HG03378 (cell line): ENCODE results near the gene PLIN4.
A peak's percentile ranks its signal among the peaks of the same experiment; 100 is the strongest.

Source experiments
- ATAC-seq: cut with Tn5 transposase; IDR thresholded peaks from one replicate; pipeline ENCODE4 v1.9.1; 2021; ENCODE audit warnings: mild to moderate bottlenecking, moderate library complexity; ENCODE audit not compliant: unreplicated experiment

Gene PLIN4

DNA sequence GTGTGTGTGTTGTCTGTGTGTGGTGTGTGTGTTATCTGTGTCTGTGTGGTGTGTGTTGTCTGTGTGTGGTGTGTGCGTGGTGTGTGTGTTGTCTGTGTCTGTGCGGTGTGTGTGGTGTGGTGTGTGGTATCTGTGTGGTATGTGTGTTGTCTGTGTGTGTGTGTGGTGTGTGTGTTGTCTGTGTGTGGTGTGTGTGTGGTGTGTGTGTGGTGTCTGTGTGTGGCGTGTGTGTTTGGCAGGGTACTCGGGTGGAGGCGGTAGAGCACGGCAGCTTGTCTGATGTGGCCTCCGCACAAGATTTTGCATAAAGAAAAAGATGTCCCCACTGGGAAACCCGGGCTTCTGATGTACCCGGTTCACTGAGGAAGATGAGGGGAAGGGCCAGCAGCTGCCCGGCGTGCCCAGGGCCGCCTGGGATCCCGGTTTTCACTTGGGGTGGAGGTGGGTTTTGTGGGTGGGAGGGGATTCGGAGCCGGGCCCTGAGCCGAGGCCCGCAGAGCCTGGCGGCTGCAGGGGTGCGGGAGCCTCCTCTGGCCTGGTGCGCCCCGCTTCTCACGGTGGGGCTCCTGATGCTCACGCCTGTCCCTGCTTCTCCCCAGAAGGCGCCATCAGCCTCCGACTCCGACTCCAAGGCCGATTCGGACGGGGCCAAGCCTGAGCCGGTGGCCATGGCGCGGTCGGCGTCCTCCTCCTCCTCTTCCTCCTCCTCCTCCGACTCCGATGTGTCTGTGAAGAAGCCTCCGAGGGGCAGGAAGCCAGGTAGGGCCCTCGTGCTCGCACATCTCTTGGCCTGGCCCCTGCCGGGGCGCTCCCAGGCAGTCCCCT is 25.0 kb downstream of the PLIN4 start:
- ATAC-seq, result no peak

DNA sequence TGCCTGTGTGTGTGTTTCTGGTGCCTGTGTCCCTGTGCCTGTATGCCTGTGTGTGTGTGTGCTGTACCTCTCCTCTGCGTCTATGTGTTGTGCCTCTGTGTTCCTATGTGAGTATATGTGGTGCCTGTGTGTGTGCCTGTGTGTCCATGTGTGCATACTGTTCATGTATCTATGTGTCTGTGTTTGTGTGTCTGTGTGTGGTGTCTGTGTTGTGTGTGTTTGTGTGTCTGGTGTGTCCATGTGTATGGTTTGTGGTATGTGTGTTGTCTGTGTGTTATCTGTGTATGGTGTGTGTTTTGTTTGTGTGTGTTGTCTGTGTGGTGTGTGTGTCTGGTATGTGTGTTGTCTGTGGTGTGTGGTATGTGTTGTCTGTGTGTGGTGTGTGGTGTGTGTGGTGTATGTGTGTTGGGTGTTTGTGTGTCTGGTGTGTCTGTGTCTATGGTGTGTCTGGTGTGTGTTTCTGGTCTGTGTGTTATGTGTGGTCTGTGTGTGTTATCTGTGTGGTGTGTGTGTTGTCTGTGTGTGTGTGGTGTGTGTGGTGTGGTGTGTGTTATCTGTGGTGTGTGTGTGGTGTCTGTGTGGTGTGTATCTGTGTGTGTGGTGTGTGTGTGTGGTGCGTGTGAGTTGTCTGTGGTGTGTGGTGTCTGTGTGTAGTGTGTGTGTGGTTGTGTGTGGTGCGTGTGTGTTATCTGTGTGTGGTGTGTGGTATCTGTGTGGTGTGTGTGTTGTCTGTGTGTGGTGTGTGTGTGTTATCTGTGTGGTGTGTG is 25.8 kb downstream of the PLIN4 start:
- ATAC-seq, result no peak

DNA sequence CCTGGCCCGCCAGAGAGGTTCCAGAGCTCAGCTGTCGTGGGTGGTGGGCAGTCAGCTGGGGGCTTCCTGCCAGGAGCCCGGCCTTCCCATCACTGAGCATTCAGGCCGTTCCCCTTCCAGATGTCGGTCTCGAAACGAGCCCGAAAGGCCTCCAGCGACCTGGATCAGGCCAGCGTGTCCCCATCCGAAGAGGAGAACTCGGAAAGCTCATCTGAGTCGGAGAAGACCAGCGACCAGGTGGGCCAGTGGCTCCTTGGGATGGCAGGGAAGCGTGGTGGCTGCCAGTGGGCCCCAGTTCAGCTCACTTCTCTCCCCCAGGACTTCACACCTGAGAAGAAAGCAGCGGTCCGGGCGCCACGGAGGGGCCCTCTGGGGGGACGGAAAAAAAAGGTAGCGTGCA is 26.8 kb downstream of the PLIN4 start:
- ATAC-seq, result no peak

DNA sequence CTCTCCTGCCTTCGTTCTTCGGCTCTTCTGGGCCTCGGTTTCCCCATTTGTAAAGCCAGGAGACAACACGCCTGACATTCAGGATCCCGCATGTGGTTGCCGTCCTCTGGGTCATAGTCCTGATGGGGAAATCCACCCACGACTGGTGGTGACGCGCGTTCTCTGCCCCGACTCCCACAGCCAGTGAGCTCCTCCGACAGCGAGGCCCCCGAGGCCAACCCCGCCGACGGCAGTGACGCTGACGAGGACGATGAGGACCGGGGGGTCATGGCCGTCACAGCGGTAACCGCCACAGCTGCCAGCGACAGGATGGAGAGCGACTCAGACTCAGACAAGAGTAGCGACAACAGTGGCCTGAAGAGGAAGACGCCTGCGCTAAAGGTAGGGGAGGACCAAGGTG is 29.8 kb downstream of the PLIN4 start:
- no peak for ATAC-seq

DNA sequence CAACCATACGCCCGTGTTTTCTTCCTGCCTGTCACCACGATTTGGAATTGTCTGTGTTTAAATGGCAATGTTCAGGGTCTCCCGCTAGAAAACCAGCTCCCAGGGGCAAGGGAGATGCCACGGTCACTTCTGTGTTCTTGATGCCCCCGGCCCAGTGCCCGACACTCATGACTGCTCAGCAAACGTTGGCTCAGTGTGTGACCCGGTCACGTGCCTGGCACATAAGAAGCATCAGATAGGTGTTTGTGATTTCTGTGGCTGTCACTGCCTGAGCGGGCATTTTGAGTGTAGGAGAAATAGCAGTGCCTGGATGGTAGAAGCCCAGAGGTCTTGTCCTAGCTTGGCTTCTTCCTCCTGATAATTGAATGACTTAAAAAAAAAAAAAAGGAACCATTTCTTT is 30.7 kb downstream of the PLIN4 start:
- no peak for ATAC-seq

DNA sequence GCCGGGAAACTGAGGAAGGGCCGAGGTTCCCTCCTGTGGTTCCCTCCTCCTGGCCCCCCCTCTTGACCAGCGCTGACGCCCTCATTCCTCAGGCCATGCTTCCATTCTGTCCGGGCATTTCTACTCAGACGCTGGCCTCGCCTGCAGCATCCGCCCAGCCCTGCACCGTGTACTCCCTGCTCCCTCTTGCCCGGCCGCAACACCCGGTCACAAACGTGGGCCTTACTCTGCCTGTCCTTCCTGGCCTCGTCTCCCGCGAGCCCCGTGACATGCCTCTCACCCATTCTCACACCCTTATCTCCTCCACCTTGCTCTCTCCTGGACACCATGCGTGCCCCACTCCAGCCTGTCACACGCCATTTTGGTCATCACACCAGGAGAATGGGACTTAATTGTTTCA is 34.9 kb downstream of the PLIN4 start:
- ATAC-seq, result no peak

DNA sequence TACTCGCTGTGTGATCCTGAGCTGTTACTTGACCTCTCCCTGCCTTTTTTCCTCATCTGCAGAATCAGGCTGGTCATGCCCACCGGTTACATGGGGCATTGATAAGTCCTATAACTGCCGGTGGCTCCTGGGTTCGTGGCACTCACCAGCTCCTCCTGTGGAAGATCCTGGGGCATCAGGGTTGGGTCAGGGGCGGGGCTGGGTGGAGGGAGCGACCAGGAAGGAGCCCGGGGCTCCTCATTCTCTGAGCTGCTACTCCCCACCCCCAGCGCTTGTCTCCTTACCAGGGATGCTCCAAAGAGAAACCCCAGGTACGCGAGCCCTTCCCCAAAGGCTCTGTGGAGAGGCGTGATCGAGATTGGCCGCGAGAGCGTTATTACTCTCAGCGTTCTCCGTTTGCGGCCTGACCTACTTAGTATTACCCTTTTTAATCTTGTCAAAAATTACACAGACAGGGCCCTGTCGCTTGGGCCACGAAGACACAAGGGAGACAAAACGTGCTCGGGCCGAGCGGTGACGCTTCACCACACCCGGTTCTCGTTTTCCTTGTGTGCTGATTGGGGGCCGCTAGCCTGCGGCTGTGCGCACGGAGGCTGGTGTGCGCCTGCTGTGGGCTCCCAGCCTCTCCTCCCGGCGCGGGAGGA is 35.4 kb downstream of the PLIN4 start:
- no peak for ATAC-seq

DNA sequence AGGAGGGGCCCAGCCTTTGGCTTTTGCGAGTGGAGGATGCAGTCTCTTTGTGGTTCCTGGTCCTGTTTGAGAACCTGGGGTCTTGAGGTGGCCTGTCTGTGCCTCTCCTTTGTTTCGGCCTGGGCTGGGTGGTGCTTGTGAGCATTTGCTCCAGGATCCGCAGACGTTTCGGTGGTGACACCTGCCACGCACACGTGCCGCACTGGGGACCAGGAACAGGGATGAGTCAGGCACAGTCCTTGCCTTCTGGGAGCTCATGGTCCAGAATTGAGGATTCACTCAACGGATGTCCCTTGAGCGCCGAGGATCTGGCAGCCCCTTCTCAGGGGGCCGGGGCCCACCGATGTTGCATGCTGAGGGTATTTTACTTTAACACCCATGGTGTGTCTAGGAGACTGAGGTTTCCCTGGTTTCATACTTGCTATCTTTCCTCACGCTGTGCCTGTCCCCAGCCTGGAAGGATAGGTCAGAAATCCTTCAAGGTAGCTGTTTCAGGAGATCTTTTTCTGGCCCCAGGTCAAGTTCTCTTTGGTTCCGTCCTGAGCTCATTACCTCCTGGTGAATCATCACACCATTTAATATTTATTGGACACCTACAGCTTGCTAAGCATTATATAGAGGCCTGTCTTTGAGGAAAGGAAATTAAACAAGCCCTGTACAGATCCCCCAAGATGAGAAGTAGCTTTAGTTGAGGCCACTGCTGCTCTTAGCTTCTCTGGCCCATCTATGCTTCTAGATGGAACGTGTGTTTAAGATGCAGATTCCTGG is 41.1 kb downstream of the PLIN4 start:
- ATAC-seq, result no peak

DNA sequence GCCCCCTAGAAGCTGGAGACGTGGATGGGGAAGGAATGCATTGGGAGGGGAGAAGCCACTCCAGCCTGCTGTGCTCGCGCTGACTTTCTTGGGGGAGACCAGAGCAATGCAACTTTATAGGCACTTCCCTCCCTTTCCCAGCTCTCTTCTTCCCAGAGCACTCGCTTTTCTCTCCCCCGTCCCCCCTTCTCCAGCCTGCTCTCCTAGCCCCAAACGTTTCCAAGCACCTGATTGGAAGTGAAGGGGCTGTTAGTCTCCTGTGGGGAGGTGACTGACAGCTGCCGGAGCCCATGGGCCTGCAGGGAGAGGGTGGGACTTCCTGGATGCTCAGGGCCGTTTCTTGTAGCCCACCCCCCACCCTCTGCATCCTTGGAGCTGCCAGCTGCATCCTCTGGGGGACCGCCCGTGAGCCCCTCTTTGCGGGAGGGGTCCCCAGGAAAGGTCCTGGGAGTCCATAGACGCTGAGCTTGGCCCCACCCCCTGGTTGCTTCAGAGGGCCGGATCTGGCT is 43.7 kb downstream of the PLIN4 start:
- ATAC-seq, result no peak

DNA sequence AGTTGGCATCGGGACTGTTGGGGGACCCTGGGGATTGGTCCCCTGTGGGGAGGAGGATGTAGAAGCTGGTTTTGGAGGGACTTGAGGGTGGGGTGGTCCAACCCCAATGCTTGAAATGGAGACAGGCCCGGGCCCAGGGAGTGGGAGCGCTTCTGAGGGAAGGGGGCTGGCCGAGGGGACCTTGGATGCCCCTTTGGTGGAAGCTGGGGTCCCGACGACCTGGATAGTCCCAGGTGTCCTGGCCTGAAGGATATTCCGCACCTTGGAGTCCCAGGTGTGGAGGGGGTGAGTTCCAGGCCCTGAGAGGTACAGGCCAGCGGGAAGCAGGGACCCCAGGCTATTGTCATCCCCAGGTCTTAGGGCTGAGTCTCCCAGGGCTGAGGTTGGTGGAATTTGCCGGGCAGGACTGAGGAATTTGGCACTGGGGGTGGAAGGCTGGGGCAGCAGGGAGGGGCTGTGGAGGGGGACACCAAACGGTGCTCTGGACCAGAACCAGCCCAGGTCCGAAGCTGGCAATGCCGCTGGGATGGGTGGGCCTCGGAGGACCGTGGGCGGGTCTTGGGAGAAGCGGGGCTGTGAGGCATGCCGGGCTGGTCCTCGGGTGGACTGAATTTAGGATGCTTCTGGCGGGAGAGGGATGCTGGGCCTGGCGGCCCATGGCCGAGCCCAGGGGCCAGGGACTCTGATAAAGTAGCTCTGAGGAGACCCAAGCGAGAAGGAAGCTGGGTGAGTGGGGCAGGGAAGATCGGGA is 44.3 kb downstream of the PLIN4 start:
- ATAC-seq, result no peak

DNA sequence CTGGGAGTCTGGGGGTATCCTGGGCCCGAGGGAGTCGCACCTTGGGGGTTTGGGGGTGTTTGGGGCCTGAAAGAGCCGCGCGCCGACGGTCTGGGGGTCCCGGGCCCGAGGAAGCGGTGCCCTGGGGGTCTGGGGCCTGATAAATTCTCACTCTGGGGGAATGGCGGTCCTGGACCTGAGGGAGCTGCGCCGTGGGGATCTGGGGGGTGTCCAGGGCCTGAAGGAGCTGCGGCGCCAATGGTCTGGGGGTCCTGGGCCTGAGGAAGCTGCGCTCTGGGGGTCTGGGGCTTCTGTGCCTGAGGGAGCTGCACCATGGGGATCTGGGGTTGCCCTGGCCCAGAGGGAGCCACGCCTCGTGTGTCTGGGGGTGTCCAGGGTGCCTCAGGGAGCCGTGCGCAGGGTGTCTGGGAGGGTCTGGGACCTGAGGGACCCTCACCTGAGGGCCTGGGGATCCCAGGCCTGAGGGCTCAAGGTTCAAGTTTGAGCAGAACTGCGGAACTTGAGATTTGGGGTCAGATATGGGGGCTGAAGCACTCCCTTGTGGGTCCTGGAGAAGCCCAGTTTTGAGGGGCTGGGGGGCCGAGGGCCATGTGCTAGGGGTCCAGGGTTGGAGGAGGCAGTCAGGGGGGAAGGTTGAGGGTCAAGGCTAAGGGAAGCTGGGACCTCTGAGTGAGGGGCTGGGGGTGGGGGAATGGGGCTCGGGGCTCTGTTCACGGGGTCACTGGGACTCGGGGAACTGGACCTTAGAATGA is 45.1 kb downstream of the PLIN4 start:
- no peak for ATAC-seq

DNA sequence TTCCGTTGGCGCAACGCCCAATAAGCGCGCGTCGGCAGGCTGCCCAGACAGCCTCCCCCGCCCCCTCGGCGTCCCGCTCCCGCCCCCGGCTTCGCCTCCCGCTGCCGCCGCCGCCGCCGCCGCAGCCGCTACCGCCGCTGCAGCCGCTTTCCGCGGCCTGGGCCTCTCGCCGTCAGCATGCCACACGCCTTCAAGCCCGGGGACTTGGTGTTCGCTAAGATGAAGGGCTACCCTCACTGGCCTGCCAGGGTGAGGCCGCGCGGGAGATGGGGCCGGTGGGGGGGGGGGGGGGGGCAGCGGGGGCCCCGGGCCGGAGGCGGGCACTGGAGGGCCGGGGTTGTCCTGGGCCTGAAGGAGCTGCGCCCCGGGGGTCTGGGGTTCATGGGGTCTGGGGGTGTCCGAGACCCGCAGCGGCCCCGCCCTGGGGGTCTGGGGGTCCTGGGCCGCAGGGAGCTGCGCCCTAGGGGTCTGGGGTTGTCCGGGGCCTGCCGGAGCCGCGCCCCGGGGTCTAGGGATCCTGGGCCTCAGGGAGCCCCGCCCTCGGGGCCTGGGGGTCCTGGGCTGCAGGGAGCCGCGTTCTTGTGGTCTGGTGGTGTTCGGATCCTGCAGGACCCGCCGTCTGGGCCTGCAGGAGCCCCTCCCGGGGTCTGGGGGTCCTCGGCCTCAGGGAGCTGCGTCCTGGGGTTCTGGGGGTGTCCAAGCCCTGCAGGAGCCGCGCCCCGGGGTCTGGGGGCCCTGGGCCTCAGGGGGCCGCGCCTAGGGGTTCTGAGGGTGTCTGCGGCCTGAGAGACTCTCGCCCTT is 45.9 kb downstream of the PLIN4 start, which contains the start of gene HDGFL2:
TSS of gene HDGFL2 (plus strand) at position 124 of the 801 bp plus-strand sequence. CDS start at position 178, 54 bp downstream.
- no peak for ATAC-seq

DNA sequence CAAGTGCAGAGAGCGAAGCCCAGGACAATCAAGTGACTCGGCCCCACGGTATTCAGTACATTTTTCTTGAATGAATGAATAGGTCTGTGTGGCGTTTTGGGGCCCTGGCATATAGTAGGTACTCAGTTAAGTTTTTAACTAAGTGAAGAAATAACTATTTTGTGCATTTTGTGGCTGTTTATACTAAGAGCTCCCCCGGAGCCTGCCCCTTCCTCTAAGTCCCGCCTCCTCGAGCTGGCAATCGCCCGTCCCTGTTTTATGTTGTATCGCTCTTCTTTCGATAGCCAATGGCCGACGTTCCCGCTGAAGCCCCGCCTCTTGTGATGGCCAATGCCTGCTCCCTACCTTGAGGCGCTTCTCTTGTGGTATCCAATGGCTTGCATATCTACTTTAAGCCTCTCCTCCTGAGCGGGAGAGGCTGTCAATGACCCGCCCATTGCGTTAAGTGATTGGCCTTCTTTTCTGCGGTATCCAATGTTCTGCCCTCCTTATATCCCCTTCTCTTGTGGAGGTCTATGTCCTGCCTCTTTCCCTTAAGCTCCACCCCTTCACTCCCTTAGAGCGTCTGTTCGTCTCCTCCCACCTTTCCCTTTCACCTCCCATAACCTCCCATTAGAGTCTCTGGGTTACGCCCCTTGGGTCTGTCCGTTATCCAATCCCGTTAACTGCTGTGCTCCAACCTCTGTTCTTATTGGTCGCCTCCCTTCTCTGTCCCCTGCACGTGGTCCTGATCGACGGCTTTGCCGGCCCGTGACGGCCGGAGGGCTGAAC is 46.7 kb downstream of the PLIN4 start:
- peak; percentile 86 for ATAC-seq

DNA sequence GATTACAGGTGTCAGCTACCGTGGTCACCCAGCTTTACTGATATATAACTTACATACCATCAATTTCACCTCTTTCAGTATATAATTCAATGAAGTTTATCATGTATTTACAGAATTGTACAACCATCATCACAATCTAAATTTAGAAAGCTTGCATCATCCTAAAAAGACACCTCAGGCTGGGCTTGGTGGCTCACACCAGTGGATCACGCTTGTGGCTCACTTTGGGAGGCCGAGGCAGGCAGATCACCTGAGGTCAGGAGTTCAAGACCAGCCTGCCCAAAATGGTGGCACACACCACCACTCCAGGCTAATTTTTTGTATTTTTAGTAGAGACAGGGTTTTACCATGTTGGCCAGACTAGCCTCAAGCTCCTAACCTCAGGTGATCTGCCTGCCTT is 50.5 kb downstream of the PLIN4 start:
- no peak for ATAC-seq

DNA sequence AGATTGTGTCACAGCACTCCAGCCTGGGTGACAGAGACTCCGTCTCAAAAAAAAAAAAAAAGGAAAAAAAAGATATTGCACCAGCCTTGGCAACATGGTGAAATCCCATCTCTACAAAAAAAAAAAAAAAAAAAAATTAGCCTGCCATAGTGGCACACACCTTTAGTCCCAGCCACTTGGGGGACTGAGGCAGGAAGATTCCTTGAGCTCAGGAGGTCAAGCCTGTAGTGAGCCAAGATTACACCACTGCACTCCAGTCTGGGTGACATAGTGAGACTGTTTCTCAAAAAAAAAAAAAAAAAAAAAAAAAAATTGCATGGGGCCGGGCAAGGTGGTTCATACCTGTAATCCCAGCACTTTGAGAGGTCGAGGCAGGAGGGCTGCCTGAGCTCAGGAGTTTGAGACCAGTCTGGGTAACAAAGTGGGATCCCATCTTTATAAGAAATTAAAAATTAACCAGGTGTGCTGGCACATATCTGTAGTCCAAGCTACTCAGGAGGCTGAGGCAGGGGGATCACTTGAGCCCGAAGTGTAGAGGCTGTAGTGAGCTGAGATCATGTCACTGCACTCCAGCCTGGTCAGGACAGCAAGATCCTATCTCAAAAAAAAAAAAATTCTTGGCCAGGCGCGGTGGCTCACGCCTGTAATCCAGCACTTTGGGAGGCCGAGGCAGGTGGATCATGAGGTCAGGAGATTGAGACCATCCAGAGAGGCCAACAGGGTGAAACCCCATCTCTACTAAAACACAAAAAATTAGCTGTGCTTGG is 53.3 kb downstream of the PLIN4 start:
- ATAC-seq, result no peak

DNA sequence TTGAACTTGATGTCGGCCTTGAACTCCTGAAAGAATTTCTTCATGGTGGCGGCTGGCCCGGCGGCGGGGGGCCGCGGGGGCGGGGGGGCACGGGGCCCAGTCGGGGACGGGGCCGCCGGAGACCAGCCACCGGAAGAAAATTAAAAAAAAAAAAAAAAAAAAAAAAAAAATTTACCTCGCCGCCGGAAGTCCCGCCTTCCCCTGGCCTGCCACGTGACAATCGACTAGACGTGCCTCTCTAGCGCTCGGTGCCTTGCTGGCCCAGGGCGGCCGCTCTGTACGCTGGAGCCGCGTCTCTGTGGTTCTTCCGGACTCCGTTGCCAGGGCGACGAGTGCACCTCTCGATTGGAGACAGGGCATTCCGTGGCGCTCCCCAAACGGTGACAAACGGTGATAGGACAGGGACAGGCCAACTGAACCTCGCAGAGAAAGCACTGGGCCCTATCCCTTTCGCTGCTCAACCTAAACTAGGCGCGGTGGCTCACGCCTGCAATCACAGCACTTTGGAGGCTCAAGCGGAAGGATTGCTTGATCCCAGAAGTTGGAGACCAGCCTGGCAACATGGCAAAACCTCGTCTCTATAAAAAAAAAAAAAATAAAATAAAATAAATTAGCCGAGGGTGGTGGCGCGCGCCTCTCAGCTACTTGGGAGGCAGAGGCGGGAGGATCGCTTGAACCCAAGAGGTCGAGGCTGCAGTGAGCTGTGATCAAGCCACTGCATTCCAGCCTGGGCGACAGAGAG is 60.5 kb downstream of the PLIN4 start, which contains the start of gene UBXN6:
TSS of gene UBXN6 (minus strand) at position 141 of the 742 bp plus-strand sequence. CDS start at position 44, 97 bp downstream.
- peak; percentile 77 for ATAC-seq
